CD4-positive, alpha-beta T cell (primary cell): ENCODE measurements around the gene CHAF1A. TPM values are rescaled to one million over a fixed set of nuclear protein-coding genes. Genes with fewer than 3 reads are reported as not detected.

Experiments
- ATAC-seq: fragments of 200-7000 bp; cut with Tn5 transposase; one replicate; pipeline ENCODE4 v1.10.0; 2022; ENCODE audit warnings: mild to moderate bottlenecking; ENCODE audit not compliant: poor library complexity
- CTCF ChIA-PET: fragments of 350-600 bp; sonication (Branson Sonifier 250); formaldehyde crosslinking; loops from one replicate; lab custom pipeline; 2021; ENCODE audit warnings: antibody characterized with exemption, inconsistent platforms; lab: Charles Lee
- POLR2A ChIA-PET: fragments of 350-600 bp; sonication (Branson Sonifier 250); formaldehyde crosslinking; loops from one replicate; lab custom pipeline; 2021; ENCODE audit warnings: antibody characterized with exemption, inconsistent platforms; lab: Charles Lee
- DNase-seq, 14 experiments: peaks; one replicate each; pipeline ENCODE4 v3.0.0-alpha.2; 2013 to 2020; ENCODE audit warnings: mixed read lengths in 2 of 14
- H3K27ac ChIP-seq, 2 donors: one replicate each; pipeline versions ENCODE4 v1.5.1 to v1.7.0; 2013; ENCODE audit warnings: low read length in 2 of 2, low read depth in 1 of 2, mild to moderate bottlenecking in 1 of 2
- H3K27me3 ChIP-seq, 2 experiments: 1 replicate in 1 of 2; 2 replicates in 1 of 2; pipeline versions ENCODE4 v1.6.1 to v1.7.0; 2013; ENCODE audit warnings: low read length in 2 of 2, control low read depth in 1 of 2, mild to moderate bottlenecking in 1 of 2, moderate library complexity in 1 of 2; ENCODE audit not compliant: insufficient read depth in 2 of 2, control insufficient read depth in 1 of 2
- H3K36me3 ChIP-seq: one replicate; pipeline ENCODE4 v1.6.1; 2013; ENCODE audit warnings: low read length, control low read depth; ENCODE audit not compliant: insufficient read depth
- H3K4me1 ChIP-seq: one replicate; pipeline ENCODE4 v1.6.1; 2013; ENCODE audit warnings: low read length, control low read depth; ENCODE audit not compliant: insufficient read depth
- H3K4me3 ChIP-seq: one replicate; pipeline ENCODE4 v1.5.1; 2013; ENCODE audit warnings: mild to moderate bottlenecking, low read length, moderate library complexity
- H3K9me3 ChIP-seq, 2 experiments: 1 replicate in 1 of 2; 2 replicates in 1 of 2; pipeline versions ENCODE4 v1.6.1 to v1.7.0; 2013; ENCODE audit warnings: low read length in 2 of 2, mild to moderate bottlenecking in 2 of 2, control low read depth in 1 of 2, moderate library complexity in 1 of 2; ENCODE audit not compliant: control insufficient read depth in 1 of 2, insufficient read depth in 1 of 2
- H3K27ac Mint-ChIP-seq: one replicate; pipeline ENCODE4 v1.8.0; 2020; ENCODE audit warnings: mixed read lengths
- H3K27me3 Mint-ChIP-seq: one replicate; pipeline ENCODE4 v1.8.0; 2021; ENCODE audit warnings: mixed read lengths
- H3K36me3 Mint-ChIP-seq: one replicate; pipeline ENCODE4 v1.8.0; 2021; ENCODE audit warnings: low read depth, mixed read lengths
- H3K4me1 Mint-ChIP-seq: one replicate; pipeline ENCODE4 v1.8.0; 2021; ENCODE audit warnings: low read depth, mixed read lengths
- H3K4me3 Mint-ChIP-seq: one replicate; pipeline ENCODE4 v1.8.0; 2020; ENCODE audit warnings: mild to moderate bottlenecking, mixed read lengths
- H3K9me3 Mint-ChIP-seq: one replicate; pipeline ENCODE4 v1.8.0; 2020; ENCODE audit warnings: mixed read lengths
- intact Hi-C, 2 experiments: fragments of 100-400 bp; cut with DNase I in 1 of 2; cut with micrococcal nuclease in 1 of 2; formaldehyde crosslinking; loops; one replicate each; pipeline versions ENCODE4 v1.15.1 to v1.9.0; 2023 to 2025; cut with DNase I, micrococcal nuclease
- total RNA-seq, 174 experiments: library from RNA in 2 of 174; stranded (reverse) in 2 of 174; gene quantifications; one replicate each; pipeline ENCODE4 v1.2.3 and lab custom pipeline; 2021 to 2026
- TF ChIP-seq, protein P1 (sequence below): fragments of 200-600 bp; IDR thresholded peaks from one replicate; pipeline ENCODE4 v1.8.0; 2022; ENCODE audit warnings: antibody characterized with exemption, mild to moderate bottlenecking

The CHAF1A gene
- total RNA-seq, 2 experiments from 2014 or later = 27.5 to 27.8 TPM

DNA sequence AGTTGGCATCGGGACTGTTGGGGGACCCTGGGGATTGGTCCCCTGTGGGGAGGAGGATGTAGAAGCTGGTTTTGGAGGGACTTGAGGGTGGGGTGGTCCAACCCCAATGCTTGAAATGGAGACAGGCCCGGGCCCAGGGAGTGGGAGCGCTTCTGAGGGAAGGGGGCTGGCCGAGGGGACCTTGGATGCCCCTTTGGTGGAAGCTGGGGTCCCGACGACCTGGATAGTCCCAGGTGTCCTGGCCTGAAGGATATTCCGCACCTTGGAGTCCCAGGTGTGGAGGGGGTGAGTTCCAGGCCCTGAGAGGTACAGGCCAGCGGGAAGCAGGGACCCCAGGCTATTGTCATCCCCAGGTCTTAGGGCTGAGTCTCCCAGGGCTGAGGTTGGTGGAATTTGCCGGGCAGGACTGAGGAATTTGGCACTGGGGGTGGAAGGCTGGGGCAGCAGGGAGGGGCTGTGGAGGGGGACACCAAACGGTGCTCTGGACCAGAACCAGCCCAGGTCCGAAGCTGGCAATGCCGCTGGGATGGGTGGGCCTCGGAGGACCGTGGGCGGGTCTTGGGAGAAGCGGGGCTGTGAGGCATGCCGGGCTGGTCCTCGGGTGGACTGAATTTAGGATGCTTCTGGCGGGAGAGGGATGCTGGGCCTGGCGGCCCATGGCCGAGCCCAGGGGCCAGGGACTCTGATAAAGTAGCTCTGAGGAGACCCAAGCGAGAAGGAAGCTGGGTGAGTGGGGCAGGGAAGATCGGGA, 71.5 kb downstream of the CHAF1A start:
- H3K27me3 Mint-ChIP-seq = no peaks in the 10 kb centered on the region
- peak overlapping the region; percentile 34 for H3K27ac Mint-ChIP-seq
- TF ChIP-seq, protein P1, sequence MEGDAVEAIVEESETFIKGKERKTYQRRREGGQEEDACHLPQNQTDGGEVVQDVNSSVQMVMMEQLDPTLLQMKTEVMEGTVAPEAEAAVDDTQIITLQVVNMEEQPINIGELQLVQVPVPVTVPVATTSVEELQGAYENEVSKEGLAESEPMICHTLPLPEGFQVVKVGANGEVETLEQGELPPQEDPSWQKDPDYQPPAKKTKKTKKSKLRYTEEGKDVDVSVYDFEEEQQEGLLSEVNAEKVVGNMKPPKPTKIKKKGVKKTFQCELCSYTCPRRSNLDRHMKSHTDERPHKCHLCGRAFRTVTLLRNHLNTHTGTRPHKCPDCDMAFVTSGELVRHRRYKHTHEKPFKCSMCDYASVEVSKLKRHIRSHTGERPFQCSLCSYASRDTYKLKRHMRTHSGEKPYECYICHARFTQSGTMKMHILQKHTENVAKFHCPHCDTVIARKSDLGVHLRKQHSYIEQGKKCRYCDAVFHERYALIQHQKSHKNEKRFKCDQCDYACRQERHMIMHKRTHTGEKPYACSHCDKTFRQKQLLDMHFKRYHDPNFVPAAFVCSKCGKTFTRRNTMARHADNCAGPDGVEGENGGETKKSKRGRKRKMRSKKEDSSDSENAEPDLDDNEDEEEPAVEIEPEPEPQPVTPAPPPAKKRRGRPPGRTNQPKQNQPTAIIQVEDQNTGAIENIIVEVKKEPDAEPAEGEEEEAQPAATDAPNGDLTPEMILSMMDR = no peak
- CTCF ChIA-PET = no interaction called here
- ATAC-seq (no peak), DNase-seq (no peak)
- no peaks in the 10 kb centered on the region for H3K27me3 ChIP-seq
- POLR2A ChIA-PET = no interaction called here
- no peak overlapping the region for H3K27ac ChIP-seq
- peaks cover 21% of the 10 kb centered on the region for H3K36me3 ChIP-seq
- H3K4me1 Mint-ChIP-seq = peaks cover 24% of the 10 kb centered on the region
- peak overlapping the region; percentile 83 for H3K4me3 Mint-ChIP-seq
- H3K9me3 Mint-ChIP-seq = no peaks in the 10 kb centered on the region
- peaks cover 18% of the 10 kb centered on the region for H3K36me3 Mint-ChIP-seq
- H3K4me1 ChIP-seq = peaks cover 35% of the 10 kb centered on the region
- no peaks in the 10 kb centered on the region for H3K9me3 ChIP-seq
- no peak overlapping the region for H3K4me3 ChIP-seq
- intact Hi-C loops = loop anchor here in 1 of 2 experiments (5.0 to 10.0 kb wide), 4 partner anchors 147 to 321 kb away; partner anchors contain the start of genes FEM1A, TNFAIP8L1 and YJU2

DNA sequence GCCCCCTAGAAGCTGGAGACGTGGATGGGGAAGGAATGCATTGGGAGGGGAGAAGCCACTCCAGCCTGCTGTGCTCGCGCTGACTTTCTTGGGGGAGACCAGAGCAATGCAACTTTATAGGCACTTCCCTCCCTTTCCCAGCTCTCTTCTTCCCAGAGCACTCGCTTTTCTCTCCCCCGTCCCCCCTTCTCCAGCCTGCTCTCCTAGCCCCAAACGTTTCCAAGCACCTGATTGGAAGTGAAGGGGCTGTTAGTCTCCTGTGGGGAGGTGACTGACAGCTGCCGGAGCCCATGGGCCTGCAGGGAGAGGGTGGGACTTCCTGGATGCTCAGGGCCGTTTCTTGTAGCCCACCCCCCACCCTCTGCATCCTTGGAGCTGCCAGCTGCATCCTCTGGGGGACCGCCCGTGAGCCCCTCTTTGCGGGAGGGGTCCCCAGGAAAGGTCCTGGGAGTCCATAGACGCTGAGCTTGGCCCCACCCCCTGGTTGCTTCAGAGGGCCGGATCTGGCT, 72.1 kb downstream of the CHAF1A start:
- ChIA-PET CTCF (no interaction called here), POLR2A (no interaction called here)
- Histone ChIP-seq H3K4me3 (peak overlapping the region; percentile 5), H3K27me3 (no peaks in the 10 kb centered on the region), H3K9me3 (no peaks in the 10 kb centered on the region), H3K27ac (no peak overlapping the region), H3K36me3 (peaks cover 21% of the 10 kb centered on the region), H3K4me1 (peaks cover 35% of the 10 kb centered on the region)
- peak overlapping the region; percentile 34 for H3K27ac Mint-ChIP-seq
- peaks cover 24% of the 10 kb centered on the region for H3K4me1 Mint-ChIP-seq
- H3K9me3 Mint-ChIP-seq = no peaks in the 10 kb centered on the region
- no peak for ATAC-seq
- peak in 2 of 14 experiments; percentile 18 to 38 for DNase-seq
- no peaks in the 10 kb centered on the region for H3K27me3 Mint-ChIP-seq
- peaks cover 18% of the 10 kb centered on the region for H3K36me3 Mint-ChIP-seq
- TF ChIP-seq, protein P1 = no peak
- intact Hi-C loops = loop anchor here in 1 of 2 experiments (5.0 to 10.0 kb wide), 4 partner anchors 147 to 320 kb away; partner anchors contain the start of genes FEM1A, TNFAIP8L1 and YJU2
- peak overlapping the region; percentile 83 for H3K4me3 Mint-ChIP-seq

DNA sequence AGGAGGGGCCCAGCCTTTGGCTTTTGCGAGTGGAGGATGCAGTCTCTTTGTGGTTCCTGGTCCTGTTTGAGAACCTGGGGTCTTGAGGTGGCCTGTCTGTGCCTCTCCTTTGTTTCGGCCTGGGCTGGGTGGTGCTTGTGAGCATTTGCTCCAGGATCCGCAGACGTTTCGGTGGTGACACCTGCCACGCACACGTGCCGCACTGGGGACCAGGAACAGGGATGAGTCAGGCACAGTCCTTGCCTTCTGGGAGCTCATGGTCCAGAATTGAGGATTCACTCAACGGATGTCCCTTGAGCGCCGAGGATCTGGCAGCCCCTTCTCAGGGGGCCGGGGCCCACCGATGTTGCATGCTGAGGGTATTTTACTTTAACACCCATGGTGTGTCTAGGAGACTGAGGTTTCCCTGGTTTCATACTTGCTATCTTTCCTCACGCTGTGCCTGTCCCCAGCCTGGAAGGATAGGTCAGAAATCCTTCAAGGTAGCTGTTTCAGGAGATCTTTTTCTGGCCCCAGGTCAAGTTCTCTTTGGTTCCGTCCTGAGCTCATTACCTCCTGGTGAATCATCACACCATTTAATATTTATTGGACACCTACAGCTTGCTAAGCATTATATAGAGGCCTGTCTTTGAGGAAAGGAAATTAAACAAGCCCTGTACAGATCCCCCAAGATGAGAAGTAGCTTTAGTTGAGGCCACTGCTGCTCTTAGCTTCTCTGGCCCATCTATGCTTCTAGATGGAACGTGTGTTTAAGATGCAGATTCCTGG, 74.8 kb downstream of the CHAF1A start:
- TF ChIP-seq, protein P1 = no peak
- no peak overlapping the region for H3K27ac ChIP-seq
- Mint-ChIP-seq H3K27me3 (no peaks in the 10 kb centered on the region), H3K4me1 (peaks cover 18% of the 10 kb centered on the region), H3K9me3 (no peaks in the 10 kb centered on the region), H3K27ac (no peak overlapping the region), H3K36me3 (peaks cover 28% of the 10 kb centered on the region), H3K4me3 (no peak overlapping the region)
- no peak for ATAC-seq
- POLR2A ChIA-PET = no interaction called here
- intact Hi-C loops = loop anchor here in 1 of 2 experiments (10.0 kb wide), 1 partner anchor 318 kb away; the partner anchor contains the start of gene FEM1A
- peaks cover 24% of the 10 kb centered on the region for H3K36me3 ChIP-seq
- H3K27me3 ChIP-seq = no peaks in the 10 kb centered on the region
- no peak for DNase-seq
- H3K4me3 ChIP-seq = no peak overlapping the region
- CTCF ChIA-PET = no interaction called here
- H3K4me1 ChIP-seq = peaks cover 27% of the 10 kb centered on the region
- H3K9me3 ChIP-seq = no peaks in the 10 kb centered on the region
